Measurements from ENCODE around the gene SMIM32. TPM values are rescaled to one million over a fixed set of nuclear protein-coding genes. Genes with fewer than 3 reads are reported as not detected.
A peak's percentile ranks its signal among the peaks of the same experiment; 100 is the strongest.

SMIM32 gene
- total and polyA plus RNA-seq, 4 donors: 0.02 TPM; not detected in 3

GRCh38 chr5:136149891-136150290, 43.1 kb downstream of the SMIM32 start:
- Histone ChIP-seq H3K27me3 (ENCODE audit: control insufficient read depth in 4 of 4, insufficient read depth in 4 of 4, low read length in 3 of 4) (no peaks in the 10 kb centered on the region), H3K9me3 (ENCODE audit: control insufficient read depth in 4 of 4, low read length in 3 of 4) (no peaks in the 10 kb centered on the region), H3K27ac (ENCODE audit: low read depth in 1 of 2, low read length in 2 of 2) (peak overlapping the region; percentile 68 to 69), H3K4me3 (ENCODE audit: low read depth in 1 of 3, low read length in 3 of 3) (no peak overlapping the region), H3K36me3 (ENCODE audit: control insufficient read depth in 4 of 4, insufficient read depth in 3 of 4, low read depth in 1 of 4, low read length in 3 of 4) (peaks cover 2 to 15% (median 10%) of the 10 kb centered on the region in 4 donors), H3K9ac (ENCODE audit: low read depth in 1 of 2, low read length in 2 of 2) (no peak overlapping the region), H3K4me1 (ENCODE audit: control insufficient read depth in 4 of 4, insufficient read depth in 4 of 4, low read length in 3 of 4) (peaks cover 1 to 35% (median 12%) of the 10 kb centered on the region in 4 donors)
- WGBS: 17% methylated on average over 1 of the region's 1 CpG
- TF ChIP-seq GABPA (IDR thresholded peaks at IDR 0.05 in 1 of 2, conservative IDR thresholded peaks at IDR 0.05 in 1 of 2): peak in 1 of 2 donors; percentile 31
- TF ChIP-seq CTCF (IDR thresholded peaks at IDR 0.05; ENCODE audit: low read depth, low read length, missing input control): no peak
- TF ChIP-seq ATF3 (IDR thresholded peaks at IDR 0.05): no peak
- peak; percentile 77 for TF ChIP-seq ZBTB33 (IDR thresholded peaks at IDR 0.05)
- no peak for TF ChIP-seq EGR1 (IDR thresholded peaks at IDR 0.05; ENCODE audit: low read depth in 2 of 2)
- TF ChIP-seq RXRA (IDR thresholded peaks at IDR 0.05): peak; percentile 30 to 75
- peak; percentile 96 for TF ChIP-seq FOXA2 (IDR thresholded peaks at IDR 0.05)
- peak; percentile 82 for TF ChIP-seq YY1 (IDR thresholded peaks at IDR 0.05)
- TF ChIP-seq JUND (IDR thresholded peaks at IDR 0.05): peak in 1 of 2 donors; percentile 38
- TF ChIP-seq TAF1 (conservative IDR thresholded peaks at IDR 0.05): no peak
- peak; percentile 23 to 31 for TF ChIP-seq RAD21 (IDR thresholded peaks at IDR 0.05)
- peak; percentile 93 for TF ChIP-seq FOXA1 (IDR thresholded peaks at IDR 0.05)
- no peak for TF ChIP-seq HNF4G (IDR thresholded peaks at IDR 0.05)
- peak; percentile 27 for TF ChIP-seq SP1 (IDR thresholded peaks at IDR 0.05)
- TF ChIP-seq NR2F2 (IDR thresholded peaks at IDR 0.05): no peak
- TF ChIP-seq HNF4A (conservative IDR thresholded peaks at IDR 0.05): peak; percentile 40 to 67
- peak; percentile 59 for TF ChIP-seq MAX (IDR thresholded peaks at IDR 0.05)
- peak; percentile 65 for TF ChIP-seq REST (IDR thresholded peaks at IDR 0.05)
- no peak for DNase-seq (ENCODE audit: low spot score)
